HUES48 (cell line): ENCODE measurements around the gene SPHKAP.

ENCODE experiments used
- H3K27ac ChIP-seq: one replicate; pipeline ENCODE4 v1.7.0; 2013; ENCODE audit warnings: low read depth, low read length, inconsistent platforms
- H3K27me3 ChIP-seq: 2 replicates; pipeline ENCODE4 v1.6.1; 2013; ENCODE audit warnings: mild to moderate bottlenecking, low read length; ENCODE audit not compliant: control insufficient read depth, insufficient read depth
- H3K36me3 ChIP-seq: 2 replicates; pipeline ENCODE4 v1.6.1; 2013; ENCODE audit warnings: low read length; ENCODE audit not compliant: control insufficient read depth, insufficient read depth
- H3K4me1 ChIP-seq: 2 replicates; pipeline ENCODE4 v1.6.1; 2013; ENCODE audit warnings: mild to moderate bottlenecking, low read length; ENCODE audit not compliant: control insufficient read depth, insufficient read depth
- H3K4me3 ChIP-seq: 2 replicates; pipeline ENCODE4 v1.5.1; 2013; ENCODE audit warnings: mild to moderate bottlenecking, low read depth, low read length
- H3K9ac ChIP-seq: 2 replicates; pipeline ENCODE4 v1.6.1; 2013; ENCODE audit warnings: mild to moderate bottlenecking, low read depth, low read length, moderate library complexity
- H3K9me3 ChIP-seq: 2 replicates; pipeline ENCODE4 v1.6.1; 2013; ENCODE audit warnings: low read length; ENCODE audit not compliant: control insufficient read depth, insufficient read depth

Gene SPHKAP

DNA sequence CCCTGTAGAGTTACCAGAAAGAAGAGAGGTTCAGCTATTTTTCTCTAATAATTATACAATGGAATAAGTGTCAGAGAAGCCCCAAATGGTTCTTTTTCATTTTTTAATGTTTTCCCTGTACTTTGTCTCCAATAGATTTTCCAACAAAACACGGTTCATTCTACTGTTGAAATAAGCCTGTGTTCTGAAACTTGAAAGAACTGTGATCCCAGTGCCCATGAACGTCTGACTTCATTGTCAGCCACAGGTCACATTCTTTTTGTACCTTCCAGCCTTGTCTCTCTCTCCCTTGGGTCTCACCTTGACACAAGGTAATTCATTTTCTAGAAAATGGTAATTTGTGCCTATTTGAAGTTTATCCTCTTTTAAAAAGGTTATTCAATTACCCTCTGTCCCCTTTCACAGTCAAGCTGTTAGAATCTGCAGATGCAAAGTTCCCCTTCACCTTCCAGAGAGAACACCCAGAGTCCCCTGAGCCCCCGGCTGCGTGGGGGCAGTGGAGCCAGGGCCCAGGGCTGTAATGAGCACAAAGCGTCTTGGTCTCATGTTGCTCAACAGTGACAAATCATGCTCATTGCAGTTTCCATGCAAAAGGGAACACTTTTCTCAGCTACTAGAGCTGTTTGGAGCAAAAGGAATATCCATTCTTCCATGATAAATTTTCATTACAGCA is 115.2 kb downstream of the SPHKAP start:
- H3K27me3 ChIP-seq: no peaks in the 10 kb centered on the region
- H3K4me3 ChIP-seq: no peak overlapping the region
- no peak overlapping the region for H3K27ac ChIP-seq

DNA sequence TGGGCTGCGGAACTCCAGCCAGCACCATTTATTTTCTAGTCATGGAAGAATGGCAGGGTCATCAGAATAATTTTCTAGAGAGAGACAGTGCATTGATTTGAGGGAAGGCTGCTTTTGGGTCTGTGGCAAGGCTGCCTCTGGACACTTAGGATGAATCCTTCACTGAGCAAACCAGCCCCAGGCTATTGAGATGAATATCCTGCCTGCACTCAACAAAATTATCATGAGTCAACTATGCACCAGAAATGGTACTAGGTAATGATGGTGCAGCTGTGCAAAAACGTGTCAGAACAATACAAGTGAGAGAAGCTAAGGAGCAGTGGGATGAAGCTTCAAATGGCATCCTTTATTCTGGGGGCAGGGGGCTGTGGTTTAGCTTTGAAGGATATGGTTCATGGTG is 115.8 kb downstream of the SPHKAP start:
- no peaks in the 10 kb centered on the region for H3K27me3 ChIP-seq
- no peaks in the 10 kb centered on the region for H3K9me3 ChIP-seq
- no peaks in the 10 kb centered on the region for H3K4me1 ChIP-seq
- H3K36me3 ChIP-seq: no peaks in the 10 kb centered on the region
- H3K9ac ChIP-seq: no peak overlapping the region
- H3K27ac ChIP-seq: no peak overlapping the region
- H3K4me3 ChIP-seq: no peak overlapping the region

More for the DNA sequence above, 115.2 kb downstream of the SPHKAP start:
- H3K9ac ChIP-seq: no peak overlapping the region
- H3K9me3 ChIP-seq: no peaks in the 10 kb centered on the region
- H3K4me1 ChIP-seq: no peaks in the 10 kb centered on the region
- H3K36me3 ChIP-seq: no peaks in the 10 kb centered on the region

DNA sequence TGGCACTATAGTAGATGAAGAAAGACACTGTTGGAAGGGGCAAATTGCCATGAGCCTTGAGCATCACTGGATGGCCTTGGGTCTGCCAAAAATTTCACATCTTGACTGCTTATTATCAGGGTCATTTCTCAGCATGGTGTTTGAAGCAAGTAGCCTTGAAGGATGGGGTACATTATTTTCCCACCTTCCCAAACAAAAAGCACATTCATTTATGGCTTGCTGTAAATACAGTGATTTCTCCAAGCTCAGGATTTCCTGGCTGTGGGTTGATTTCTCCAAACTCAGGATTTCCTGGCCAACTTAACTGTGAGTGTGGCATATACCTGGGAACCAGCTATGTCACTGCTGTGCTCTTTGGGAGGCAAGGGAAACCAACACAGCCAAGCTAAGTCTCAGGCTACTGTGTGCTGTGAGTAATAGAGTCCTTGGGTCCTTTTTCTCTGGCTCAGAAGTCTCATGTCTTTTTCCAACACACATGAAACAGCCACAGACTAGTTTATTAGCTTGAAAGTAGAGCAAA is 116.6 kb downstream of the SPHKAP start:
- no peak overlapping the region for H3K9ac ChIP-seq
- no peaks in the 10 kb centered on the region for H3K36me3 ChIP-seq
- no peak overlapping the region for H3K4me3 ChIP-seq
- no peak overlapping the region for H3K27ac ChIP-seq
- no peaks in the 10 kb centered on the region for H3K27me3 ChIP-seq
- H3K9me3 ChIP-seq: no peaks in the 10 kb centered on the region
- H3K4me1 ChIP-seq: no peaks in the 10 kb centered on the region

DNA sequence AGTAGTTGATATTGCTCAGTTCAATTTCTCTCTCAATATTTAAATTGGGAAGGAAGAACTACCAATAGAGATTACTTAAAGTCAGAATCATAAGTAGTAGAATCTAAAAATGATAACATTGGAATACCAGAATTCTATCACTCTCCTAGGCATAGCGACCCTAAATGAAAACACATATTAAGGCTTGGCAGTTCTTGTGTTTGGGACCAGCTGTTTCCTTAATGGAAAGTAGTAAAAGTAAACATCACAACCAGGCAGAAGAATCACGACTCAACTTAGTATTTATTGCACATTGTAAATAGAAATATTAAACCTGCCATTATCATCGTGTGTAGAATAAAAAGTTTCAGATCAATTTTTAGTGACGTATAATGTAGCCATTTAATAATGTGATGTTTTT is 117.5 kb downstream of the SPHKAP start:
- no peaks in the 10 kb centered on the region for H3K9me3 ChIP-seq
- no peaks in the 10 kb centered on the region for H3K27me3 ChIP-seq

DNA sequence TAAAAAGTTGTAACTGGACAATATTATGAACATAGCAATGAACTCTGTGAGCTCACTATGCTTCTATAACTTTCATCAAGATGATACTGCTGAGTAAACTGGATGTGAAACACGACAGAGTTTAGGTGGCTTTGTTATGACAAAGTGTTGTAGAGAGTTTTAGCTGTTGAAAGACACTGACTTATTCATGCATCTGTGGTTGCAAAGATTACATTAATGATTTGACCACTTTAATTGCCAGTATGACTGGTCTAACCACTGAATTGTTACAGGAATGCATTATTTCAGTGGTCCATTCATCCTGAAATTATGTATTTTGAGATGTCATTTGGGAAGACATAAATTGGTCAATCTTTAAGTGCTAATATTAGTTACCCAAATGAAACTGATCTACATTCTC is 117.9 kb downstream of the SPHKAP start:
- H3K4me3 ChIP-seq: no peak overlapping the region
- no peak overlapping the region for H3K9ac ChIP-seq
- no peaks in the 10 kb centered on the region for H3K36me3 ChIP-seq
- no peak overlapping the region for H3K27ac ChIP-seq
- no peaks in the 10 kb centered on the region for H3K27me3 ChIP-seq
- no peaks in the 10 kb centered on the region for H3K9me3 ChIP-seq
- H3K4me1 ChIP-seq: no peaks in the 10 kb centered on the region

More for the DNA sequence above, 117.5 kb downstream of the SPHKAP start:
- no peak overlapping the region for H3K4me3 ChIP-seq
- no peaks in the 10 kb centered on the region for H3K4me1 ChIP-seq
- no peak overlapping the region for H3K27ac ChIP-seq
- no peaks in the 10 kb centered on the region for H3K36me3 ChIP-seq
- H3K9ac ChIP-seq: no peak overlapping the region

DNA sequence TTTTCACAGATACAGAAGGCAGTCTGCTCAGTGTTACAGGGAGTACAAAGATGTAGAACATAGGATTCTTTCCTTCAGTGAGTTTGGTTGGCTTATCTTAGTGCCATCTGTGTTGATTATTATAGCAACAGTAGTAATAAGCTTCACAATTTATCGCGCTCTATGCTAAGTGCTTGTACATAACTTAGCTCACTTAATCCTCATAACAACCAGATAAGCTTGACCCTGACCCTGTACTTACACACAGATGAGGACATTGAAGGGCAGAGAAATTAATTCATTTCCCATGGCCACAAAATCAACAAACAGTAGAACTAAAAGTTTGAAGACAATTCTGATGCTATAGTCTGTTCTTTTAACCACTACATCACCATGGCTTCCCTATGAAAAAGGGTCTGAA is 121.8 kb downstream of the SPHKAP start:
- Histone ChIP-seq H3K9ac (no peak overlapping the region), H3K36me3 (no peaks in the 10 kb centered on the region), H3K9me3 (no peaks in the 10 kb centered on the region), H3K4me1 (no peaks in the 10 kb centered on the region), H3K27ac (no peak overlapping the region), H3K27me3 (no peaks in the 10 kb centered on the region), H3K4me3 (no peak overlapping the region)

DNA sequence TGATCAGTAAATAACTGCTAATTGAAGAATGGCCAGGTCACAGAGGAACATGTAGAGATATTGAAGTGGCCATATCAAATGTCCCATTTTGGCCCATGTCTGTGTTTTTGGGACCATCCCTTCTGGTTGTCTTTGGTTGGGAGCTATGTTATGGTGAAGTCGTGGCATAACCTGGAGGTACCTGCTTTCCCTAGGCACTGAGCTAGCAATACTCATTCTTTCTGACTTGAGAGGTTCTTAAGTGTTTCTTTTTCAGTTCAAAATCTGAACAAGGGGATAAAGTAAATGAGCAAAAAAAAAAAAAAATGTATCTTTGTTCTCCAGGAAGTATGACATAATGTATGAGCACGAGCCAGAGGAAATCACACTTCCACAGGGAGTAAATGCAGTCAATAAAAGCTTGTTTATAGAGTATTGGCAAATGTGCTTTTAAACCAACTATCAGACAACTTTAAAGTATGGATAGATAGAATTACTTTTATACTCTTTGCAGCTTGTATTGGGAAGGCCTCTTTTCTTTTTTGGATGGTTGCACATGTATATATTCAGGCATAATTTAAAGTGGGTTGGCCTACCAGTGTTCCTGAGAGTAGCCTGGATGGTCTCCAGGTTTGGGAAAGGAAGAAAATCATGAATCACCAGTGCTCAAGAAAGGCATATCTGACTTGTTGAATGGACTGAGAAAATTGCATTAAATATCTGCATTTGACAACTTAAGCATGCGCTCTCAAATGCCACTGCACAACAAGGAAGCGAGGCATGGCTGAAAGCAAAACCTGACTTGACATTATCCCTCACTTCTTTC is 125.0 kb downstream of the SPHKAP start:
- Histone ChIP-seq H3K27me3 (no peaks in the 10 kb centered on the region), H3K4me3 (no peak overlapping the region), H3K9ac (no peak overlapping the region), H3K36me3 (no peaks in the 10 kb centered on the region), H3K9me3 (no peaks in the 10 kb centered on the region), H3K27ac (no peak overlapping the region), H3K4me1 (no peaks in the 10 kb centered on the region)

DNA sequence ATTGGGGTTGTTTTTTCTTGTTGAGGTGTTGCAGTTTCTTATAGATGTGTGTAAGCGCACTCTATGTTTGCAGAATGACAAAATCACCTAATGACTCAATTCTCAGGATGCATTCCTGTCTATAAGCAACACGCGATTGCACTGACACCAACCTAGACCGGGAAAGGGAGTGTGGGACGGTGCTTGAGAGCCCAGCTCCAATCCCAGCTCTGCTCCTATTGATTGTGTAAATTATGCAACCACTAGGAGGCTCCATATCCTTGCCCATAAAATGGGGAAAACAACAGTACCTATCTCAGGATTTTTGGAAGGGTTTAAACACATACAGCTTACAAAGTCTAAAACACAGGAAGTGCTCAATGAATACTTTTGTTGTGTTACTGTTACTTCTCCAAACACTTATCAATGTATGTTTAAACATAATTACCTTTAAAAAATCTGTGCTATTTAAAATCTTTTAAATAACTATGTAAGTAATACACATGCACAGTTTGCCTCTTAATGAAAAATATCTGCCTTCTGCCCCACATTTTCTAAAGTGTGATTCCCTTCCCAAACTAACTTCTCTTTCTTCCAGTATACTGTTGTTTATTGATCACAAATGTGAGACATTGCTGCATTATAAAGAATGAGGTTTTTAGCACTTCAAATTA is 132.5 kb downstream of the SPHKAP start:
- Histone ChIP-seq H3K4me1 (0 out of 2 replicates have a peak, but pooled peaks cover 4% of the 10 kb centered on the region), H3K36me3 (no peaks in the 10 kb centered on the region), H3K9ac (no peak overlapping the region), H3K4me3 (no peak overlapping the region), H3K27me3 (no peaks in the 10 kb centered on the region), H3K27ac (no peak overlapping the region), H3K9me3 (no peaks in the 10 kb centered on the region)

DNA sequence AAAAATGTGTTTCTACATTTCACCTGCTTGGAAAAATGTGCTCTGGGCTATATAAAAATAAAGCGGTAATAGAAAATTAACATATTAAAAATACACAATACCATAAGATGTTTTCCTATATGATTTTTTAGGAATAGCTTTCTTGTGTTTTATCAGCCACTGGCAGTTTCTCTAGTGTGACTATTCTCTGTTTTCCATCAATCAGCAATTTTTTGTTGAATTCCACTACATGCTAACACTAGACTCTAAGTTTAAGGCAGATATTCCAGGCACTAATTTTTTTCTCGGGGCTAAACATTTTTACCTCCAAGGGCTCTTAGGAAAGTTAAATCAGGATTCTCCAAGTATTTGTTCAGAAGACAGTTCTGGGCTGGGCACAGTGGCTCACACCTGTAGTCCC is 140.5 kb downstream of the SPHKAP start:
- no peaks in the 10 kb centered on the region for H3K36me3 ChIP-seq
- H3K27ac ChIP-seq: no peak overlapping the region
- H3K4me3 ChIP-seq: no peak overlapping the region
- no peak overlapping the region for H3K9ac ChIP-seq
- no peaks in the 10 kb centered on the region for H3K4me1 ChIP-seq
- no peaks in the 10 kb centered on the region for H3K27me3 ChIP-seq
- H3K9me3 ChIP-seq: no peaks in the 10 kb centered on the region

DNA sequence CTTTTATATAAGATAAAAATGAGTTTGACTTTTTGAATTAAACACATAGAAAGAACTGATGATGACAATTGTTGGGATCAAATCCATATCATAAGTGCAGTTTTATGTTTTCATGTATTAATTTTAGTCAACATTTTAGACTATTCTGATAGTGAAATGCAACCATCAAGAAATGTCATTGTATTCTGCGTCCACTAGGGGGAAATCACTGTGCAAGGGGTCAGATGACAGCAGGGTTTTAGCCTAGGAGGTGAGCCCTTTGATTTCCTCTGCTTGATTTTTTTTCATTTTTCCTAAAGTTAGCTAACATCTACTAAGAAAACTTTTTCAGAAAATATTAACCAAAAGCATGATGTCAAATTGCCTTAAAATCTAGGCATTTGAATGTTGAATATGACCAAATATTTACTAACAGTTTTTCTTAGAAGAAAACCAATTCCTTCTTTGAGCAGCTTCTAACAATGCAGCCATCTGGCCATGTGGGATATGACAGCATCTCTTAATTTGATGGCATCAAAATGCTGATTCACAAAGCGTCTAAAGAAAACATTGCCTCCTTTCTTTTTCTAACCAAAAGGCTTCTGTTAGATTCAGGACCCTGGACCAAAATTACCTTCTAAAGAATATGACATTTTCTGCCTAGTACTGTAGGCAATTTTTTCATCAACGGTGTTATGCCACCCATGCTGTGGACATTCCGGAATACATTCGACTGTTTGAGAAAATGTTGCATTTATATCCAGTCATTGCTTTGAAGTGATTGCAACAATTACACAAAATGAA is 141.5 kb downstream of the SPHKAP start:
- no peaks in the 10 kb centered on the region for H3K27me3 ChIP-seq
- no peak overlapping the region for H3K27ac ChIP-seq
- H3K9ac ChIP-seq: no peak overlapping the region
- no peaks in the 10 kb centered on the region for H3K9me3 ChIP-seq
- H3K36me3 ChIP-seq: no peaks in the 10 kb centered on the region
- no peak overlapping the region for H3K4me3 ChIP-seq
- no peaks in the 10 kb centered on the region for H3K4me1 ChIP-seq
